IMR-90 (cell line): Measurements from ENCODE around the gene KCNT2. TPM values are rescaled to one million over a fixed set of nuclear protein-coding genes. Genes with fewer than 3 reads are reported as not detected.

Experiments
- ATAC-seq: fragments of 200-7000 bp; cut with Tn5 transposase; 2 replicates; pipeline ENCODE4 v1.9.1; 2020; ENCODE audit warnings: low read depth, mild to moderate bottlenecking, moderate library complexity
- BruUV-seq: library from RNA; stranded (reverse); fragments of 400-500 nt; replicated peaks from 2 replicates; lab custom pipeline; 2021; lab: Mats Ljungman, UMichigan
- CTCF ChIA-PET: fragments of 300-600 bp; formaldehyde crosslinking; extraction: SDS; loops from one replicate; lab custom pipeline; 2021; ENCODE audit warnings: antibody characterized with exemption; lab: Yijun Ruan, JAX
- POLR2A ChIA-PET: fragments of 300-600 bp; sonication (Branson Sonifier 250); formaldehyde crosslinking; loops from one replicate; lab custom pipeline; 2022; ENCODE audit warnings: antibody characterized with exemption; ENCODE audit not compliant: unreplicated experiment; lab: Charles Lee
- DNase-seq: peaks from one replicate; pipeline ENCODE4 v3.0.0; 2013
- H2AFZ ChIP-seq: replicated peaks from 2 replicates; pipeline ENCODE3; 2013; ENCODE audit warnings: low read length, mild to moderate bottlenecking; ENCODE audit not compliant: poor library complexity
- H2AK5ac ChIP-seq: 2 replicates; pipeline ENCODE4 v1.6.1; 2013; ENCODE audit warnings: low read depth, low read length, inconsistent platforms
- H2AK9ac ChIP-seq: replicated peaks from 2 replicates; pipeline ENCODE3; 2013; ENCODE audit warnings: mild to moderate bottlenecking, low read depth, low read length, moderate library complexity; ENCODE audit not compliant: poor library complexity
- H2BK120ac ChIP-seq: 2 replicates; pipeline ENCODE4 v1.6.1; 2013; ENCODE audit warnings: low read depth, low read length, inconsistent platforms
- H2BK15ac ChIP-seq: 3 replicates; pipeline ENCODE4 v1.6.1; 2013; ENCODE audit warnings: low read depth, low read length, inconsistent platforms
- H2BK20ac ChIP-seq: 2 replicates; pipeline ENCODE4 v1.6.1; 2013; ENCODE audit warnings: low read depth, mild to moderate bottlenecking, inconsistent platforms, low read length, moderate library complexity
- H2BK5ac ChIP-seq: 2 replicates; pipeline ENCODE4 v1.6.1; 2013; ENCODE audit warnings: mild to moderate bottlenecking, low read depth, low read length, inconsistent platforms; ENCODE audit not compliant: poor library complexity, severe bottlenecking
- H3K14ac ChIP-seq: replicated peaks from 2 replicates; pipeline ENCODE4 v1.6.1; 2013; ENCODE audit warnings: low read depth, low read length, inconsistent platforms
- H3K18ac ChIP-seq: 2 replicates; pipeline ENCODE4 v1.6.1; 2013; ENCODE audit warnings: low read depth, low read length, control low read depth
- H3K23ac ChIP-seq: 2 replicates; pipeline ENCODE4 v1.6.1; 2013; ENCODE audit warnings: low read depth, low read length, inconsistent platforms
- H3K27ac ChIP-seq: 2 replicates; pipeline ENCODE4 v1.5.1; 2013; ENCODE audit warnings: mild to moderate bottlenecking, control low read depth, low read length; ENCODE audit not compliant: insufficient read depth
- H3K27me3 ChIP-seq: 2 replicates; pipeline ENCODE4 v1.6.1; 2013; ENCODE audit warnings: low read length; ENCODE audit not compliant: control insufficient read depth, insufficient read depth
- H3K36me3 ChIP-seq: 2 replicates; pipeline ENCODE4 v1.6.1; 2013; ENCODE audit warnings: low read length, mixed read lengths; ENCODE audit not compliant: control insufficient read depth, insufficient read depth
- H3K4ac ChIP-seq: 2 replicates; pipeline ENCODE4 v1.6.1; 2013; ENCODE audit warnings: low read depth, low read length, inconsistent platforms
- H3K4me1 ChIP-seq: 2 replicates; pipeline ENCODE4 v1.6.1; 2013; ENCODE audit warnings: low read length, mixed read lengths; ENCODE audit not compliant: control insufficient read depth, insufficient read depth
- H3K4me2 ChIP-seq: 2 replicates; pipeline ENCODE4 v1.6.1; 2013; ENCODE audit warnings: low read depth, mild to moderate bottlenecking, control low read depth, low read length, moderate library complexity
- H3K4me3 ChIP-seq: 2 replicates; pipeline ENCODE4 v1.5.1; 2013; ENCODE audit warnings: low read depth, mild to moderate bottlenecking, control low read depth, low read length, moderate library complexity; ENCODE audit not compliant: insufficient read depth
- H3K56ac ChIP-seq: 2 replicates; pipeline ENCODE4 v1.6.1; 2013; ENCODE audit warnings: low read length, inconsistent platforms; ENCODE audit not compliant: insufficient read depth; ENCODE audit errors: extremely low read depth
- H3K79me1 ChIP-seq, 2 experiments: 2 replicates each; pipeline ENCODE4 v1.6.1; 2013; ENCODE audit warnings: low read length in 2 of 2, inconsistent platforms in 1 of 2, low read depth in 1 of 2
- H3K9ac ChIP-seq: 2 replicates; pipeline ENCODE4 v1.6.1; 2013; ENCODE audit warnings: low read depth, low read length, control low read depth
- H3K9me1 ChIP-seq: 2 replicates; pipeline ENCODE4 v1.6.1; 2013; ENCODE audit warnings: low read length, inconsistent platforms; ENCODE audit not compliant: insufficient read depth
- H3K9me3 ChIP-seq: 2 replicates; pipeline ENCODE4 v1.6.1; 2013; ENCODE audit warnings: low read length; ENCODE audit not compliant: control insufficient read depth, insufficient read depth
- H4K20me1 ChIP-seq: 2 replicates; pipeline ENCODE4 v1.6.1; 2013; ENCODE audit warnings: low read length, inconsistent platforms; ENCODE audit not compliant: insufficient read depth
- H4K5ac ChIP-seq: 2 replicates; pipeline ENCODE4 v1.6.1; 2013; ENCODE audit warnings: mild to moderate bottlenecking, low read depth, low read length, control low read depth
- H4K8ac ChIP-seq, 2 experiments: 2 replicates each; pipeline ENCODE4 v1.6.1; 2013; ENCODE audit warnings: low read depth in 2 of 2, low read length in 2 of 2, control low read depth in 1 of 2, inconsistent platforms in 1 of 2
- H4K91ac ChIP-seq: 2 replicates; pipeline ENCODE4 v1.6.1; 2013; ENCODE audit warnings: low read depth, low read length, inconsistent platforms; ENCODE audit not compliant: insufficient read depth
- CEBPB ChIP-seq: IDR thresholded peaks from 2 replicates; pipeline ENCODE4 v1.6.1; 2012; ENCODE audit warnings: low read depth, low read length, improper control_type of control experiment
- CHD1 ChIP-seq: IDR thresholded peaks from 2 replicates; pipeline ENCODE4 v1.6.1; 2012; ENCODE audit warnings: low read depth, low read length, improper control_type of control experiment
- CTCF ChIP-seq: conservative IDR thresholded peaks from 2 replicates; pipeline ENCODE4 v1.5.1; 2012; ENCODE audit warnings: mild to moderate bottlenecking, low read depth, low read length, improper control_type of control experiment
- ELK1 ChIP-seq: fragments of 150-350 bp; IDR thresholded peaks from 2 replicates; pipeline ENCODE4 v1.6.1; 2016; ENCODE audit warnings: low read depth, mild to moderate bottlenecking, low read length, moderate library complexity, borderline replicate concordance
- MAFK ChIP-seq: IDR thresholded peaks from 2 replicates; pipeline ENCODE4 v1.6.1; 2012; ENCODE audit warnings: low read depth, low read length, improper control_type of control experiment
- MAZ ChIP-seq: IDR thresholded peaks from 2 replicates; pipeline ENCODE4 v1.6.1; 2012; ENCODE audit warnings: low read depth, mild to moderate bottlenecking, low read length, improper control_type of control experiment, moderate library complexity, borderline replicate concordance
- NFE2L2 ChIP-seq: fragments of 150-350 bp; IDR thresholded peaks from 2 replicates; pipeline ENCODE4 v1.6.1; 2016; ENCODE audit warnings: low read depth, mild to moderate bottlenecking, low read length
- RAD21 ChIP-seq: IDR thresholded peaks from 2 replicates; pipeline ENCODE4 v1.6.1; 2012; ENCODE audit warnings: low read length, improper control_type of control experiment
- RCOR1 ChIP-seq: IDR thresholded peaks from 2 replicates; pipeline ENCODE4 v1.6.1; 2012; ENCODE audit warnings: mild to moderate bottlenecking, low read length, improper control_type of control experiment; ENCODE audit not compliant: insufficient replicate concordance
- RFX5 ChIP-seq: IDR thresholded peaks from 2 replicates; pipeline ENCODE4 v1.8.0; 2012; ENCODE audit warnings: low read depth, mild to moderate bottlenecking, low read length, moderate library complexity
- SMC3 ChIP-seq: fragments of 150-350 bp; IDR thresholded peaks from 2 replicates; pipeline ENCODE4 v1.6.1; 2016; ENCODE audit warnings: low read depth, mild to moderate bottlenecking, antibody characterized with exemption, low read length, moderate library complexity
- WGBS, 2 experiments: methylation state at CpG; one replicate each; pipeline versions ENCODE4 v1.1.5 to v1.1.7; 2013; ENCODE audit warnings: missing lambda C conversion rate in 2 of 2; ENCODE audit not compliant: insufficient read length in 1 of 2; ENCODE audit errors: extremely low coverage in 2 of 2; 5-methylcytosine and 5-hydroxymethylcytosine counted together
- dilution Hi-C: fragments of 300-500 bp; cut with HindIII; formaldehyde crosslinking; loops from one replicate; pipeline ENCODE4 v1.14.3; 2018; ENCODE audit warnings: low sequenced_read_pairs; ENCODE audit not compliant: unreplicated experiment
- in situ Hi-C: fragments of 300-500 bp; cut with MboI; formaldehyde crosslinking; loops from 3 replicates; pipeline ENCODE4 v1.14.3; 2019; ENCODE audit warnings: low sequenced_read_pairs, inconsistent platforms, mixed read lengths
- intact Hi-C: fragments of 100-400 bp; cut with micrococcal nuclease; formaldehyde crosslinking; loops from 2 replicates; pipeline ENCODE4 v1.10.0; 2022
- polyA plus RNA-seq, 3 experiments: library from polyadenylated mRNA; depleted of rRNA; stranded (reverse); fragments of >200 nt; gene quantifications; 2 replicates each; pipeline ENCODE4 v1.2.3, GENCODE V29; 2012; ENCODE audit warnings: low replicate concordance in 1 of 3
- total RNA-seq: library from RNA; depleted of rRNA; stranded (reverse); fragments of >200 nt; gene quantifications from 2 replicates; pipeline ENCODE4 v1.2.3, GENCODE V29; 2012

Gene KCNT2
- total and polyA plus RNA-seq, 2 of the 4 experiments (the other 2 are of a cell fraction), result 0.22 to 0.72 TPM

GRCh38 chr1:196654271-196654670 is 46.0 kb upstream of the KCNT2 start:
- Histone ChIP-seq H4K20me1 (no peaks in the 10 kb centered on the region), H3K9me1 (no peaks in the 10 kb centered on the region; the same call in 1 of the 2 replicates), H3K27me3 (no peaks in the 10 kb centered on the region), H2AFZ (no peak overlapping the region), H3K18ac (no peak overlapping the region), H2BK15ac (no peak overlapping the region), H2BK120ac (no peak overlapping the region), H2AK9ac (no peak overlapping the region), H4K8ac (no peak overlapping the region), H3K4me1 (0 out of 2 replicates have a peak, but pooled peaks cover 2% of the 10 kb centered on the region), H3K79me1 (no peaks in the 10 kb centered on the region; a peak in 1 of 4 replicates), H3K4me2 (no peak overlapping the region), H3K4me3 (no peak overlapping the region), H3K9ac (no peak overlapping the region), H4K91ac (no peak overlapping the region), H3K56ac (no peak overlapping the region), H3K27ac (no peak overlapping the region), H3K4ac (no peak overlapping the region), H3K36me3 (no peaks in the 10 kb centered on the region), H4K5ac (no peak overlapping the region), H2AK5ac (no peak overlapping the region), H2BK20ac (no peak overlapping the region), H3K9me3 (no peaks in the 10 kb centered on the region), H2BK5ac (no peak overlapping the region), H3K23ac (no peak overlapping the region), H3K14ac (no peak overlapping the region)
- in situ Hi-C loops, result no loop called here
- no peak for ATAC-seq
- no CpG with 5 or more reads among the region's 2 CpGs for WGBS, 2 experiments
- no peak for DNase-seq
- POLR2A ChIA-PET, result no interaction called here
- dilution Hi-C loops, result loop anchor here (25.0 kb wide), 1 partner anchor 317 kb away; no protein-coding TSS in a partner anchor
- intact Hi-C loops, result loop anchor here (5.0 kb wide), 2 partner anchors 47 to 502 kb away; partner anchors contain the start of gene KCNT2
- no TSS peak for BruUV-seq
- CTCF ChIA-PET, result no interaction called here
- TF ChIP-seq RAD21 (no peak), CEBPB (no peak), CHD1 (no peak), ELK1 (no peak), MAZ (no peak), CTCF (no peak), NFE2L2 (no peak), SMC3 (no peak), RFX5 (no peak), RCOR1 (no peak), MAFK (no peak)
